Astrocyte (in vitro differentiated cells and primary cell): ENCODE results near the gene PSMB1.

ENCODE experiments used
- EZH2 ChIP-seq: IDR thresholded peaks from 2 replicates; pipeline ENCODE4 v1.6.1; 2012; ENCODE audit warnings: mild to moderate bottlenecking, low read length, inconsistent platforms; ENCODE audit not compliant: insufficient read depth
- TF ChIP-seq, protein P1 (sequence below): IDR thresholded peaks from 2 replicates; pipeline ENCODE4 v1.5.1; 2011; ENCODE audit warnings: low read depth, mild to moderate bottlenecking, inconsistent platforms, low read length, moderate library complexity; ENCODE audit not compliant: insufficient read depth

DNA sequence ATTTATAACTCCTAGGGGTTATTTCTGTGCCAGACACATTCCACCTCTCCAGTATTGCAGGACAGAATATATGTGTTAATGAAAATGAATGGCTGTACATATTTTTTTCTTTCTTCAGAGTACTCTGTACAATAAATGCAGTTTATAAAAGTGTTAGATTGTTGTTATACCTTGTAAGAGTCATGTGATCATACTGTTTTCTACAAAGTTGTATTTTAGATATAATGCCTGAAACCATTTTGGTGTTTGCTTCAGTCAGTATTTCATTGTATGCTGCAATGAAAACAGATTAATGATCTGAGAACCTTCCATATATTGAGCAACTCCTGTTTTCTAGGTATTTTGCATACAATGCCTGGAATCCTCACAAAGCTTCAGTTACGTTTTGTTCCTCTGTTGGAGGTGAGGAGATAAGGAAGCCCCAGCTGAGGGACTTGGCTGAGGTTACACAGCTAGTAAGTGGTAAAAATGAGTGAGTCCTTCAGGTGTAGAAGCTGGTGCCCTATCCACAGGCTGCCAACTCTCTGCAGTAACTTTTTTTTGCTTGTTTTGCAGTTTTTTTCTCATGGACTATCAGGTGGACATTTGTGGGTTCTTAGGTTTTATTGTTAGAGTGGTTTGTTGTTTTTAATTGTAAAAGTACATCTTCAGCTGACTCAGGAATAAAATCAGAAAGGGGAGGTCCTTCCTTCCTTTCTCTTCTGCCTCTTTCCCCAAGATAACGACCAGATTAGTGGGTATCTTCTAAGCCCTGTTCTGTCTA lies 19.8 kb upstream of the PSMB1 start:
- TF ChIP-seq, protein P1, sequence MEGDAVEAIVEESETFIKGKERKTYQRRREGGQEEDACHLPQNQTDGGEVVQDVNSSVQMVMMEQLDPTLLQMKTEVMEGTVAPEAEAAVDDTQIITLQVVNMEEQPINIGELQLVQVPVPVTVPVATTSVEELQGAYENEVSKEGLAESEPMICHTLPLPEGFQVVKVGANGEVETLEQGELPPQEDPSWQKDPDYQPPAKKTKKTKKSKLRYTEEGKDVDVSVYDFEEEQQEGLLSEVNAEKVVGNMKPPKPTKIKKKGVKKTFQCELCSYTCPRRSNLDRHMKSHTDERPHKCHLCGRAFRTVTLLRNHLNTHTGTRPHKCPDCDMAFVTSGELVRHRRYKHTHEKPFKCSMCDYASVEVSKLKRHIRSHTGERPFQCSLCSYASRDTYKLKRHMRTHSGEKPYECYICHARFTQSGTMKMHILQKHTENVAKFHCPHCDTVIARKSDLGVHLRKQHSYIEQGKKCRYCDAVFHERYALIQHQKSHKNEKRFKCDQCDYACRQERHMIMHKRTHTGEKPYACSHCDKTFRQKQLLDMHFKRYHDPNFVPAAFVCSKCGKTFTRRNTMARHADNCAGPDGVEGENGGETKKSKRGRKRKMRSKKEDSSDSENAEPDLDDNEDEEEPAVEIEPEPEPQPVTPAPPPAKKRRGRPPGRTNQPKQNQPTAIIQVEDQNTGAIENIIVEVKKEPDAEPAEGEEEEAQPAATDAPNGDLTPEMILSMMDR = no peak
- TF ChIP-seq EZH2 = no peak
